T-helper 17 cell (primary cell): Measurements from ENCODE around the gene LYRM1. TPM values are rescaled to one million over a fixed set of nuclear protein-coding genes. Genes with fewer than 3 reads are reported as not detected.
A peak's percentile ranks its signal among the peaks of the same experiment; 100 is the strongest.

Source experiments
- ATAC-seq: fragments of 150-1000 bp; cut with Tn5 transposase; 2 replicates; pipeline ENCODE4 v1.10.0; 2021; ENCODE audit warnings: mild to moderate bottlenecking, moderate library complexity
- DNase-seq, 3 donors: peaks; one replicate each; pipeline versions ENCODE4 v3.0.0 to v3.0.0-alpha.2; 2020 to 2021
- H3K9me3 ChIP-seq: one replicate; pipeline ENCODE4 v1.7.0; 2013; ENCODE audit warnings: low read length, mild to moderate bottlenecking; ENCODE audit not compliant: control insufficient read depth, poor library complexity, severe bottlenecking
- H3K27ac Mint-ChIP-seq: one replicate; pipeline ENCODE4 v1.8.0; 2022; ENCODE audit warnings: mild to moderate bottlenecking, moderate library complexity, mixed read lengths
- H3K27me3 Mint-ChIP-seq: one replicate; pipeline ENCODE4 v1.8.0; 2022; ENCODE audit warnings: mixed read lengths
- H3K36me3 Mint-ChIP-seq: one replicate; pipeline ENCODE4 v1.8.0; 2022; ENCODE audit warnings: low read depth, mixed read lengths
- H3K4me1 Mint-ChIP-seq: one replicate; pipeline ENCODE4 v1.8.0; 2022; ENCODE audit warnings: mild to moderate bottlenecking, mixed read lengths
- H3K4me3 Mint-ChIP-seq: one replicate; pipeline ENCODE4 v1.8.0; 2022; ENCODE audit warnings: mild to moderate bottlenecking, moderate library complexity, mixed read lengths
- total RNA-seq, 4 donors: library from RNA in 2 of 4; stranded (reverse) in 2 of 4; gene quantifications; one replicate each; pipeline ENCODE4 v1.2.3 and lab custom pipeline; 2022 to 2026

Gene LYRM1
- total RNA-seq, 2 donors from 2014 or later = 15.0 to 20.1 TPM

DNA sequence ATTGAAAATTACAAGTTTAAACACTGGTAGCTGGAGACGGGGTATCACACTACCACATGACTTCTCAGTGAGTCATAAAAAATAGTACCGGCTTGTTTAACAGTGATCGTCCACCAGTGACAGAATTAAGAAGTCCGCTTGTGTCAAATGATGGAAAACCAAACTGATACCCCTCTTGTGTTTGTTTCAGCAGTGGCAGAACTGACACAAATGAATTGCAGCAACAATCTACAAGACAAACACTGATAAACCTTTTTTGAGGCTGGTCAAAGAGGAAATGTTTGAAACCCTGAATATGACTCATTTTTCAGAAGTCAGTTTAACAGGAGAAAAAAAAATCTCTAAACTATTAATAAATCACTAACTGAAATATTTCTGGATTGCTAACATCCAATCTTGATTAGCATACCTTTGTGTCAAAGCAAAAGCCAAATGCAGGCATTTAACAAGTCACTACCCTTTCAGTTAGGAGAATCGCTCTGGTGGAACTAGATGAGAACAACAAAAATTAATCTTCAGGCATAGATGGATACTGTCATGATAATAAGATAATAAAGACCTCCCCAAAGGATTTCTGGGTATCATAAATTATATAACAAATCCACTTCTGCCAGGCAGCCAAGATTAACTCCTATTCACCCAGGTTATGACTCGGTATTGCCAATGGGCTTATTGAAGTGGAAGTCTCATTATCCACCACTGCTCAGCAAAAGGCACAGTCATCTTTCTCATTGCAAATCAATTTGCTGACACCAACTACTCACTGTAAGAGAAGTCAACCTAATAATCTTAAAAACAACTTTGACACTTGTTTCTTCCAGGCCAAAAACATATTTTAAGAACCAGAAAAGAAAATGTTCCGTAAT lies 21.2 kb upstream of the LYRM1 start:
- Mint-ChIP-seq H3K27me3 (no peaks in the 10 kb centered on the region), H3K27ac (peak overlapping the region; percentile 54), H3K4me3 (no peak overlapping the region), H3K36me3 (peaks cover 3% of the 10 kb centered on the region), H3K4me1 (peaks cover 23% of the 10 kb centered on the region)
- no peaks in the 10 kb centered on the region for H3K9me3 ChIP-seq
- no peak for DNase-seq
- ATAC-seq = no peak

DNA sequence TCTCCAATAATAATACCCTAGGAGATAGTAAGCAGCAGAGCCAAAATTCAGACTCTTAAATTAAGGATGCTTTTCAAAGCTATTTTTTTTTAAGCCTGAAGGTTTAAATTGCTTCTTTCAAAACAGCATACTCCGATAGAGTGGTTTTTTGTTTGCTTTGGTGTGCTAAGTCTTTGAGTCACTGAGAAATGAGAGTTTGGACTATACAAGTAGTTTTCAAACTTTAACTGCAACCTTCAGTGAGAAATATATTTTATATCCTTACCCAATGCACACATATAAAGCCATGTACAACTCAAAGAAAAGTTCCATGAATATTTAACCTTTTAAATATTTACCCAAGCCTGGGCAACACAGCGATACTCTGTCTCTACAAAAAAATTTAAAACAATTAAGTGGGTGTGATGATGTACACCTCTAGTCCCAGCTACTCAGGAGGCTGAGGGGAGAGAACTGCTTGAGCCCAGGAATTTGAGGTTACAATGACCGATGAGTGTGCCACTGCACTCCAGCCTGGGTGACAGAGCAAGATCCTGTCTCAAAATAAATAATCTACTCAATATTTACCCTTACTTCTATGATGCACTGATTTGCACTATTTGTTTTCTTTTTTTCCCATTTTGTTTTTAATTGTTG lies 19.6 kb upstream of the LYRM1 start:
- Mint-ChIP-seq H3K4me3 (no peak overlapping the region), H3K36me3 (peaks cover 3% of the 10 kb centered on the region), H3K4me1 (peaks cover 15% of the 10 kb centered on the region), H3K27ac (no peak overlapping the region), H3K27me3 (no peaks in the 10 kb centered on the region)
- no peaks in the 10 kb centered on the region for H3K9me3 ChIP-seq
- DNase-seq = no peak
- no peak for ATAC-seq

DNA sequence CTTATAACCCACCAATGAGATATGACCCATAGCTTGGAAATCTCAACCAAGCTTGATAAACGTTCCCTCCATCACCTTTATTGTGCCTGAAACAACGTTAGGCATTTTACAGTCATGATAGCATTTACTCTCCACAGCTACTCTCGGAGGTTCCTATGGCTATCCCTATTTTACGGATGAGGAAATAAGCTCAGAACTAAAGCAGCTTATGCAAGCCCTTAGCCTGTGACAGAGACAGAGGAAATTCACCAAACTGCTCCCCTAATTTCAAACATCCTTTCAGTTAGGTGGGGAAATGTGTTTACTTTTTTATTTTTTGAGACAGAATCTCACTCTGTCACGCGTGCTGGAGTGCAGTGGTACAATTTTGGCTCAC lies 19.1 kb upstream of the LYRM1 start:
- no peak for ATAC-seq
- Mint-ChIP-seq H3K27ac (no peak overlapping the region), H3K4me3 (no peak overlapping the region), H3K27me3 (no peaks in the 10 kb centered on the region), H3K36me3 (peaks cover 4% of the 10 kb centered on the region), H3K4me1 (peaks cover 17% of the 10 kb centered on the region)
- no peak for DNase-seq
- H3K9me3 ChIP-seq = no peaks in the 10 kb centered on the region

DNA sequence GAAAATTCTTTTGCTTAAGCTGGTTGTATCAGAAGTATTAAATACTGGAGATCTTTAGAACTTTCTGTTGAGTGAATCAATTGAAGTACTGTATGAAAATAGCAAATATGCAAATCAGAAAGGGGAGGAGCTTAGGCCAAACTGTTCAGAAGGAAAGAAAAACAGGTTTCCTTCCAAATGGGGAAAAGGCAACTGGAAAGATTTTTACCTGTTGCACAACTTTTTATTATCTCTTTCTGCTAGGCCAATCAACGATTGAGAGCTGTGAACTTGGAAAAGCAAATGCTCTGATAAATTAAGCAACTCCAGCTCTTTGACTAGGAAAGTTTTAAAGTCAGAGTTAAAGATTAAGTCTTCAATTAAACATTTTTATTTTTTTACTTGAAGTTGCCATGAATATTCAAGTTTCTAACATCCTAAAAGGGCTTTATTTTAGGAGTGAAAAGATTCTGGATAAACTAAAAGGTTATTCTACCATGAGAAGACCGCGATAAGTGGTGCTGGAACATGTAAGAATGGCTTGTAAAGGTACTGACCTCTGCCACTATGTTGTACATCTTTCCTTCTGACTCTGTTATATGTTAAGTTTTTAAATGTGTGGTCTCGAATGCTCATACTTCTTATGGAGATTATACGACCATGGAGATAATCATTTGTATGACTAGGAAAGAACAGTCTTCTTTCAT lies 16.9 kb upstream of the LYRM1 start:
- ATAC-seq (no peak), DNase-seq (no peak)
- peak overlapping the region; percentile 19 for H3K27ac Mint-ChIP-seq
- no peaks in the 10 kb centered on the region for H3K9me3 ChIP-seq
- H3K27me3 Mint-ChIP-seq = no peaks in the 10 kb centered on the region
- no peak overlapping the region for H3K4me3 Mint-ChIP-seq
- H3K4me1 Mint-ChIP-seq = peaks cover 22% of the 10 kb centered on the region
- H3K36me3 Mint-ChIP-seq = peaks cover 2% of the 10 kb centered on the region

DNA sequence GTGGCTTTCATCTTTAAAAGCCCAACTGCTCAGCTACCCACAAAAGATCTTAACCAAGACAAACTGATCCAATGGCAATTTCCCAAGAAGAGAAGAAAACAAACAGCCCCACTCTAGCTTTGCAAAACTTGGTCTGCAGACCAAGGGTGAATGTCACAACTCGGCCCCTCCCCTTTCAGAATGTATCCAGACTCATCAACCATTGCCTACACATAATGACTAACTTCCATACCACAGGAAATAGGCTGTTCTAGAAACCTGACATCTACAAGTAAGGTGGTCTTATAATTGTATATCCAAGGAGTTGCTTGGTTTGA lies 16.4 kb upstream of the LYRM1 start:
- Mint-ChIP-seq H3K4me3 (no peak overlapping the region), H3K27me3 (no peaks in the 10 kb centered on the region), H3K36me3 (peaks cover 2% of the 10 kb centered on the region), H3K4me1 (peaks cover 22% of the 10 kb centered on the region), H3K27ac (peak overlapping the region; percentile 19)
- no peaks in the 10 kb centered on the region for H3K9me3 ChIP-seq
- ATAC-seq (no peak), DNase-seq (no peak)

DNA sequence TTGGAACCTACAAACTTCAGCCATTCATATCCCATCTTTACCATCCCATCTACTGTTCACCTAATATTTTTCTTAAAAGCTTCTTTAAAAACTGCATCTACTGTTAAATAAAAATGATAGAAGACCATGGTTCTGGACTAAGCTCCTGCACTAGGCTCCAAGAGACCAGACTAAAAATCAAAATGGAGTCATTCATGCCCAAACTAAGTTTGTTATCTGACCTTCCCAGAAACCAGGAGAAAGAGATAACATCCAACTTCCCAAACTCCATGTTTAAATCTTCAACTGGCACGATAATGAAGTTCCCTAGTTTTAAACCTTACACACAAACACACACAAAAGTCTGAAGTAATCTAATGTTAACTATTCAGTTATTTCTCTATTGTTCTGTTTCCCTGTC lies 14.3 kb upstream of the LYRM1 start:
- Mint-ChIP-seq H3K4me3 (no peak overlapping the region), H3K27me3 (no peaks in the 10 kb centered on the region), H3K36me3 (peaks cover 2% of the 10 kb centered on the region), H3K4me1 (peaks cover 18% of the 10 kb centered on the region), H3K27ac (no peak overlapping the region)
- DNase-seq (no peak), ATAC-seq (no peak)
- H3K9me3 ChIP-seq = no peaks in the 10 kb centered on the region

DNA sequence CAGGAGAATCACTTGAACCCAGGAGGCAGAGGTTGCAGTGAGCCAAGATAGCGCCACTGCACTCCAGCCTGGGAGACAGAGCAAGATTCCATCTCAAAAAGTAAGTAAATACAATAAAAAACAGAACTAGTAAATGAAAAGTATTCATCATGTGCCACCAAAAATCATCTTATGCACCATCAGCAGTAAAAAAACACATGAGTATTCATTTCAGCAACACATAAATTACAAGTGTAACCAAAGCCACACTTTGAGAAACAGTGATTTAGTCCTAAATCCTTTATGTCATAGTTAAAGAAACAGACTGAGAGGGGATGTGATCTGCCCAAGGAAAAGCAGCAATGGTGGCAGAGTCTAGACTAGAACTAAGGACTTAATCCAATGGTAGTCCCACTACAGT lies 13.4 kb upstream of the LYRM1 start:
- no peaks in the 10 kb centered on the region for H3K27me3 Mint-ChIP-seq
- H3K36me3 Mint-ChIP-seq = peaks cover 7% of the 10 kb centered on the region
- DNase-seq (no peak), ATAC-seq (no peak)
- H3K4me1 Mint-ChIP-seq = peaks cover 18% of the 10 kb centered on the region
- no peaks in the 10 kb centered on the region for H3K9me3 ChIP-seq
- H3K4me3 Mint-ChIP-seq = no peak overlapping the region
- H3K27ac Mint-ChIP-seq = no peak overlapping the region

DNA sequence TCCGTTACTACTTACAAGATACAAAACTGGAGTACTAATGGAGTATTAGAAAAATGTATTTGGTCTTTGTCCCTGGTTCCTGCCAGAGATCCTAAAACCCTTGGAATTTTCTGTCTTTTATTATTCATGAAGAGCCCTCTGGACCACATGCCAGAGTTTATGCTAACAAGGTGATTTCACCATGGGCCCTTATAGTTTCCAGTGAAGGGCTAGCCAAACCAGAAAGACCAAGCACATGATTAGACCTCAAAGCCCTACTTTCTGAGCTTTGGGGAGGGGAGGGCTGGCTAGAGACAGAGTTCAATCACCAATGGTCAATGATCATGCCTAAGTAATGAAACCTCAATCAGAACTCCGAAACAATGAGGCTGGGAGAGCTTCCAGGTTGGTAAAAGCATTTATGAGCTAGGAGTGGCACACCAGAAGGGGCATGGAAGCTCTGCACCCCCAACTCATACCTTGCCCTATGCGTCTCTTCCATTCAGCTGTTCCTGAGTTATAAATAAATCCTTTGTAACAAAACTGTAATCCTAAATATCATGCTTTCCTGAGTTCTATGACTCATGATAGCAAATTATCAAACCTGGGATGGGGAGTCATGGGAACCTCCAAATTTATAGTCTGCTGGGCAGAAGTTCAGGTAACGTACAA lies 10.8 kb upstream of the LYRM1 start:
- Mint-ChIP-seq H3K4me3 (no peak overlapping the region), H3K27me3 (no peaks in the 10 kb centered on the region), H3K36me3 (peaks cover 7% of the 10 kb centered on the region), H3K4me1 (peaks cover 15% of the 10 kb centered on the region), H3K27ac (no peak overlapping the region)
- DNase-seq (no peak), ATAC-seq (no peak)
- H3K9me3 ChIP-seq = no peaks in the 10 kb centered on the region

DNA sequence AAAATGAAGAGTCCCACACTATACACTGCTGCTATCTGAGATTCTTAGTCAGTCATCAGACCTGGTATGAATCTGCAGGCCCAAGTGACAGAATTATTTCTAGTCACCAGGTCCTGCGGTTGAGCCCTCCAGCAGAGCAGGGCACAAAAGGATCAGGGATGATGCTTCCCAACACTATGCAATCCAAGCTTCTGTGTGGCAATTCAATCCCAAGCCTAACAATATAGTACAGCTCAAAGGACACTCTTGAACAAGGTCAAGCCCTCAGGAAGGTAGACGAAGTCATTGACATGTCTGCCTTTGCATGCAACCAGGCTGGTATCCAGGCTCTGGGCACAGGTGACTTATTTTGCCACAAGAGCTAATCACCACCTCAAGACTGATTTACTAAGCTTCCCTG lies 6.2 kb upstream of the LYRM1 start:
- Mint-ChIP-seq H3K4me3 (no peak overlapping the region), H3K36me3 (peaks cover 4% of the 10 kb centered on the region), H3K27ac (no peak overlapping the region), H3K27me3 (no peaks in the 10 kb centered on the region), H3K4me1 (peaks cover 28% of the 10 kb centered on the region)
- no peak for ATAC-seq
- no peak for DNase-seq
- H3K9me3 ChIP-seq = no peaks in the 10 kb centered on the region

DNA sequence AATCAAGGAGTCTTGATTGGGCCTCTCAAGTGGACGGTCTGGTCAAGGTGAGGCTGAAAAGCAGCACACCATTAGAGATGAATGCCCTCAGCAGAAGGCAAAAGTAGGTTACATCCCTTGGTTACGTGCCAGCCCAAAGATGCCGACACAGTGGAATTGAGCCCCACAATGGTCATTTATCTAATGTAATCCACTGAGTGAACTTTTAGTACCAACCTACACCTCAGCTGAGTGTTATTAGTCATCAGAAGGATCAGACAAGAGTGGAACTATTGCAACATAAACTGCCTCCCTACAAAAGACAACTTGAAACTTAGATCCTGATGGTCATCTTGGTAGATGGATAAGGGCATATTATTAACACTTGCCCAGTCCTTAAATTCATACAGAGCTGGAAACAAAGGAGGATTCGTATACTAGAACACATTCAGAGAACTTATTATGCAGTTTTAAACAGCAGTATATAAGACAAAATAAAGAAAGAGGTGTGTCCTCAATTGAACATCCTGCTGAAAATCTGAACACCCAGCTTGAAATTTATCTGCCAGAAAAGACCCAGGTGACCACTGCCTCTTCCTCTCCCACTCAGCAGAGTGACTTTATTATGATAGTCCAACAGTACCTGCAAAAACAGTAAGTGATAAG lies 3.2 kb upstream of the LYRM1 start:
- H3K9me3 ChIP-seq = no peaks in the 10 kb centered on the region
- Mint-ChIP-seq H3K36me3 (peaks cover 3% of the 10 kb centered on the region), H3K27ac (peak overlapping the region; percentile 29), H3K27me3 (no peaks in the 10 kb centered on the region), H3K4me3 (no peak overlapping the region), H3K4me1 (peaks cover 49% of the 10 kb centered on the region)
- no peak for DNase-seq
- ATAC-seq = no peak

DNA sequence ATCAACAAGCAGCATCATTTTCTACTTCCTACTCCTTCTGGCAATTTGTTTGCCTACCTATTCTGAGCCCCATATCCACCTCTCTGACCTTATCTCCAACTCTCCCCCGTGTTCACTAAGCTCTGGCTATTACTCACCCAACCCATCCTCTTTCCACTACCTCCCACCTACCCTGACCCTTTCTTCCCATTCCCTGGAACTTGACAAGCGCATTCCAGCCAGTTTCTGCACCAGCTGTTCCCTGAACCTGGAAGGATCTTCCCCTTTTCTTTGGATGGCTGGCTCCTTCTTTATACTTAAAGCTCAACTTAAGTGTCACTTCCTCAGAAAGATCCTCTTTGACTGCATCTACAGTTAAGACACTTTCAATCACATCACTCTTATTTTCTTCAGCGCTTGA lies 2.6 kb upstream of the LYRM1 start:
- no peak for DNase-seq
- no peaks in the 10 kb centered on the region for H3K27me3 Mint-ChIP-seq
- peaks cover 3% of the 10 kb centered on the region for H3K36me3 Mint-ChIP-seq

DNA sequence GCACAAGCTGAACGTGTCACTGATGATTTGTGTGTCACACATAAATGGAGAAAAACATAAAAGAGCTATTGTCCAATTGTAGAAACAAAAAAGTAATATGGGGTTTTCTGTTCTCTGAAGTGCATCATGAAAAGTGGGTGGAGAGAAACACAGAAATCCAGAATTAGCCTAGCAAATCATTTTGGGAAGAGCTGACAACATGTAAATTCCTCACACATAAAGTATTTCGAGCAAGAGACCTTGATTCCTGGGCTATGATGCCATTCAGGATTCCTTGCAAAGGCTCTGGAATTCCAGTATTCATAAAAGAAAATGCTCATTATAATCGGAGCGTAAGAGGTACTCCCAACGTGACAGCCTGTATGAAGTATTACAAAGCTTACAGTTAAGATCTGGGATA lies 1.5 kb upstream of the LYRM1 start:
- H3K36me3 Mint-ChIP-seq = peaks cover 3% of the 10 kb centered on the region
- H3K4me1 Mint-ChIP-seq = peaks cover 52% of the 10 kb centered on the region

More for the DNA sequence above, 2.6 kb upstream of the LYRM1 start:
- H3K27ac Mint-ChIP-seq = peak overlapping the region; percentile 29
- no peak for ATAC-seq
- H3K4me3 Mint-ChIP-seq = no peak overlapping the region
- peaks cover 49% of the 10 kb centered on the region for H3K4me1 Mint-ChIP-seq
- no peaks in the 10 kb centered on the region for H3K9me3 ChIP-seq

More for the DNA sequence above, 1.5 kb upstream of the LYRM1 start:
- no peaks in the 10 kb centered on the region for H3K9me3 ChIP-seq
- DNase-seq (no peak), ATAC-seq (no peak)
- H3K27me3 Mint-ChIP-seq = no peaks in the 10 kb centered on the region
- H3K27ac Mint-ChIP-seq = peak overlapping the region; percentile 97
- peak overlapping the region; percentile 97 for H3K4me3 Mint-ChIP-seq
